SK-N-SH treated with all-trans-retinoic acid at 6 μM for 48 hours (cell line): Measurements from ENCODE around the gene TMEM147.

Experiments
- ARNTL ChIP-seq: fragments of 450-650 bp; formaldehyde crosslinking; IDR thresholded peaks from 2 replicates; pipeline ENCODE4 v1.5.0; 2020; ENCODE audit warnings: low read depth, mild to moderate bottlenecking, moderate library complexity, borderline replicate concordance
- BACH2 ChIP-seq: fragments of 250-450 bp; sonication (Bioruptor Pico); IDR thresholded peaks from 2 replicates; pipeline ENCODE4 v1.9.0; 2021; ENCODE audit warnings: mild to moderate bottlenecking, borderline replicate concordance
- CREB5 ChIP-seq: fragments of 250-450 bp; sonication (Bioruptor Pico); IDR thresholded peaks from 2 replicates; pipeline ENCODE4 v1.5.1; 2020; ENCODE audit warnings: low read depth, mild to moderate bottlenecking, moderate library complexity
- SNAI2 ChIP-seq: fragments of 250-450 bp; sonication (Bioruptor Pico); IDR thresholded peaks from 2 replicates; pipeline ENCODE4 v1.5.0; 2020; ENCODE audit warnings: mild to moderate bottlenecking, moderate library complexity
- TOX ChIP-seq: fragments of 250-450 bp; sonication (Bioruptor Pico); IDR thresholded peaks from 2 replicates; pipeline ENCODE4 v1.8.0; 2021; ENCODE audit warnings: mild to moderate bottlenecking, moderate library complexity, borderline replicate concordance
- ZC3H10 ChIP-seq: fragments of 250-450 bp; sonication (Bioruptor Pico); IDR thresholded peaks from 2 replicates; pipeline ENCODE4 v1.5.1; 2021; ENCODE audit warnings: mild to moderate bottlenecking, moderate library complexity
- ZFP3 ChIP-seq: fragments of 250-450 bp; sonication (Bioruptor Pico); IDR thresholded peaks from 2 replicates; pipeline ENCODE4 v1.5.0; 2020; ENCODE audit warnings: mild to moderate bottlenecking, moderate library complexity
- ZFP30 ChIP-seq: fragments of 450-650 bp; formaldehyde crosslinking; IDR thresholded peaks from 2 replicates; pipeline ENCODE4 v1.5.0; 2022; ENCODE audit warnings: mild to moderate bottlenecking, moderate library complexity
- ZNF70 ChIP-seq: fragments of 450-650 bp; formaldehyde crosslinking; IDR thresholded peaks from 2 replicates; pipeline ENCODE4 v1.5.0; 2020; ENCODE audit warnings: mild to moderate bottlenecking, moderate library complexity
- TF ChIP-seq, protein P1 (sequence below): fragments of 250-450 bp; sonication (Bioruptor Pico); IDR thresholded peaks from 2 replicates; pipeline ENCODE4 v1.8.0; 2020; ENCODE audit warnings: mild to moderate bottlenecking, moderate library complexity, borderline replicate concordance

DNA sequence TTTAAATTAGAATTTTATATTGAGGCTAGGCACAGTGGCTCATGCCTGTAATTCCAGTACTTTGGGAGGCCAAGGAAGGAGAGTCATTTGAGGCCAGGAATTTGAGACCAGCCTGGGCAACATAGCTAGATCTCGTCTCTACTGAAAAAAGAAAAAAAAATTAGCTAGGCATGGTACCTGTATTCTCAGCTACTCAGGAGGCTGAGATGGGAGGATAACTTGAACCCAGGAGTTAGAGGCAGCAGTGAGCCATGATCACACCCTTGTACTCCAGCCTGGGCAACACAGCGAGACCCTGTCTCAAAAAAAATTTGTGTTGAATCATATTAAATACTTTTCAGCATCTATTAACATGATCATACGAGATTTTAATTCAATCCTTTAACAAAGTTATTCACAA, 45.4 kb downstream of the TMEM147 start:
- no peak for TF ChIP-seq BACH2
- TF ChIP-seq, protein P1, sequence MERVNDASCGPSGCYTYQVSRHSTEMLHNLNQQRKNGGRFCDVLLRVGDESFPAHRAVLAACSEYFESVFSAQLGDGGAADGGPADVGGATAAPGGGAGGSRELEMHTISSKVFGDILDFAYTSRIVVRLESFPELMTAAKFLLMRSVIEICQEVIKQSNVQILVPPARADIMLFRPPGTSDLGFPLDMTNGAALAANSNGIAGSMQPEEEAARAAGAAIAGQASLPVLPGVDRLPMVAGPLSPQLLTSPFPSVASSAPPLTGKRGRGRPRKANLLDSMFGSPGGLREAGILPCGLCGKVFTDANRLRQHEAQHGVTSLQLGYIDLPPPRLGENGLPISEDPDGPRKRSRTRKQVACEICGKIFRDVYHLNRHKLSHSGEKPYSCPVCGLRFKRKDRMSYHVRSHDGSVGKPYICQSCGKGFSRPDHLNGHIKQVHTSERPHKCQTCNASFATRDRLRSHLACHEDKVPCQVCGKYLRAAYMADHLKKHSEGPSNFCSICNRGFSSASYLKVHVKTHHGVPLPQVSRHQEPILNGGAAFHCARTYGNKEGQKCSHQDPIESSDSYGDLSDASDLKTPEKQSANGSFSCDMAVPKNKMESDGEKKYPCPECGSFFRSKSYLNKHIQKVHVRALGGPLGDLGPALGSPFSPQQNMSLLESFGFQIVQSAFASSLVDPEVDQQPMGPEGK (CRISPR knock-in tag), result no peak
- TF ChIP-seq ZFP30 (CRISPR knock-in tag), result no peak
- TF ChIP-seq SNAI2 (CRISPR knock-in tag), result no peak
- TF ChIP-seq CREB5 (CRISPR knock-in tag), result no peak
- no peak for TF ChIP-seq ZC3H10
- no peak for TF ChIP-seq TOX (CRISPR knock-in tag)
- no peak for TF ChIP-seq ZFP3 (CRISPR knock-in tag)
- TF ChIP-seq ARNTL (CRISPR knock-in tag), result no peak
- no peak for TF ChIP-seq ZNF70 (CRISPR knock-in tag)
